IPS-11a (cell line): Measurements from ENCODE around the gene CT45A1.
"Not testable (repeated sequence)": the region's sequence is repeated elsewhere in the genome, so short reads cannot be mapped to it uniquely, and the experiment has no call there.

Experiments
- H3K4me3 ChIP-seq: one replicate; pipeline ENCODE4 v1.5.1; 2013; ENCODE audit warnings: low read depth, low read length, control low read depth

Gene CT45A1

GRCh38 chrX:135713183-135713689, at the start of gene CT45A1:
Gene CT45A1 (plus strand): TSS chrX:135713639. CDS start chrX:135718941, 5,302 bp downstream.
- H3K4me3 ChIP-seq = not testable (repeated sequence)

- not testable (repeated sequence) for H3K4me3 ChIP-seq
Observed at GRCh38 chrX:135672979-135673378, 40.5 kb upstream of the CT45A1 start.

- no peak overlapping the region for H3K4me3 ChIP-seq
Observed at GRCh38 chrX:135688137-135688536, 25.3 kb upstream of the CT45A1 start.

GRCh38 chrX:135695471-135695870, 18.0 kb upstream of the CT45A1 start:
- H3K4me3 ChIP-seq = no peak overlapping the region

GRCh38 chrX:135697601-135698000, 15.8 kb upstream of the CT45A1 start:
- no peak overlapping the region for H3K4me3 ChIP-seq

GRCh38 chrX:135698924-135699323, 14.5 kb upstream of the CT45A1 start:
- no peak overlapping the region for H3K4me3 ChIP-seq

- no peak overlapping the region for H3K4me3 ChIP-seq
Observed at GRCh38 chrX:135707880-135708279, 5.6 kb upstream of the CT45A1 start.

GRCh38 chrX:135713795-135714194, 356 bp downstream of the CT45A1 start:
- no peak overlapping the region for H3K4me3 ChIP-seq

- H3K4me3 ChIP-seq = not testable (repeated sequence)
Observed at GRCh38 chrX:135734666-135735065, 21.2 kb downstream of the CT45A1 start.

- H3K4me3 ChIP-seq = no peak overlapping the region
Observed at GRCh38 chrX:135737366-135738071, 24.1 kb downstream of the CT45A1 start.

- no peak overlapping the region for H3K4me3 ChIP-seq
Observed at GRCh38 chrX:135740681-135741149, 27.3 kb downstream of the CT45A1 start.

- H3K4me3 ChIP-seq = no peak overlapping the region
Observed at GRCh38 chrX:135741192-135741715, 27.8 kb downstream of the CT45A1 start.

GRCh38 chrX:135744739-135745138, 31.3 kb downstream of the CT45A1 start:
- not testable (repeated sequence) for H3K4me3 ChIP-seq

GRCh38 chrX:135768091-135768490, 54.7 kb downstream of the CT45A1 start, which contains the start of gene CT45A3:
Gene CT45A3 (minus strand): TSS chrX:135768191. CDS start chrX:135764444, 3,747 bp downstream.
- H3K4me3 ChIP-seq = not testable (repeated sequence)
